ENCODE data around the gene SRGAP1. TPM values are rescaled to one million over a fixed set of nuclear protein-coding genes. Genes with fewer than 3 reads are reported as not detected.
A peak's percentile ranks its signal among the peaks of the same experiment; 100 is the strongest.
"Not testable (repeated sequence)": the region's sequence is repeated elsewhere in the genome, so short reads cannot be mapped to it uniquely, and the experiment has no call there.

Gene SRGAP1
- total RNA-seq, 2 donors from 2014 or later, result 0.19 to 1.0 TPM

GRCh38 chr12:63843721-63844390, 644 bp upstream of the SRGAP1 start:
- no peaks in the 10 kb centered on the region for H3K36me3 Mint-ChIP-seq
- H3K4me3 Mint-ChIP-seq, result no peak overlapping the region
- H3K27ac Mint-ChIP-seq, result no peak overlapping the region
- peaks cover 16 to 25% of the 10 kb centered on the region in 2 donors for H3K27me3 Mint-ChIP-seq
- ATAC-seq (peak; percentile 94 to 96), DNase-seq (ENCODE audit: low spot score) (peak; percentile 77)
- H3K9me3 Mint-ChIP-seq, result no peaks in the 10 kb centered on the region
- H3K4me1 Mint-ChIP-seq (ENCODE audit: low read depth in 2 of 2), result peaks cover 5% of the 10 kb centered on the region in 2 donors

GRCh38 chr12:63845726-63846125, 1.2 kb downstream of the SRGAP1 start:
- Mint-ChIP-seq H3K4me1 (ENCODE audit: low read depth in 2 of 2) (peaks cover 5% of the 10 kb centered on the region in 2 donors), H3K36me3 (no peaks in the 10 kb centered on the region), H3K9me3 (no peaks in the 10 kb centered on the region), H3K4me3 (no peak overlapping the region), H3K27me3 (peaks cover 13 to 25% of the 10 kb centered on the region in 2 donors), H3K27ac (no peak overlapping the region)
- ATAC-seq (no peak), DNase-seq (ENCODE audit: low spot score) (no peak)

GRCh38 chr12:63846238-63846967, 1.9 kb downstream of the SRGAP1 start:
- Mint-ChIP-seq H3K27ac (no peak overlapping the region), H3K4me3 (no peak overlapping the region), H3K36me3 (no peaks in the 10 kb centered on the region), H3K9me3 (no peaks in the 10 kb centered on the region), H3K4me1 (ENCODE audit: low read depth in 2 of 2) (peaks cover 5% of the 10 kb centered on the region in 2 donors), H3K27me3 (peaks cover 13 to 25% of the 10 kb centered on the region in 2 donors)
- DNase-seq (ENCODE audit: low spot score) (no peak), ATAC-seq (no peak)

- Mint-ChIP-seq H3K36me3 (no peaks in the 10 kb centered on the region), H3K9me3 (no peaks in the 10 kb centered on the region), H3K27ac (no peak overlapping the region), H3K4me1 (ENCODE audit: low read depth in 2 of 2) (peaks cover 5% of the 10 kb centered on the region in 2 donors), H3K27me3 (peaks cover 13 to 25% of the 10 kb centered on the region in 2 donors), H3K4me3 (no peak overlapping the region)
- DNase-seq (ENCODE audit: low spot score), result no peak
- no peak for ATAC-seq
These were observed 4.0 kb downstream of the SRGAP1 start for GRCh38 chr12:63848450-63848849.

- Mint-ChIP-seq H3K27me3 (peaks cover 13 to 25% of the 10 kb centered on the region in 2 donors), H3K27ac (no peak overlapping the region), H3K4me1 (ENCODE audit: low read depth in 2 of 2) (peaks cover 5% of the 10 kb centered on the region in 2 donors), H3K36me3 (no peaks in the 10 kb centered on the region), H3K9me3 (no peaks in the 10 kb centered on the region), H3K4me3 (no peak overlapping the region)
- no peak for DNase-seq (ENCODE audit: low spot score)
- ATAC-seq, result no peak
These were observed 4.7 kb downstream of the SRGAP1 start for GRCh38 chr12:63849106-63849620.

- Mint-ChIP-seq H3K4me3 (no peak overlapping the region), H3K36me3 (no peaks in the 10 kb centered on the region), H3K4me1 (ENCODE audit: low read depth in 2 of 2) (peaks cover 3% of the 10 kb centered on the region in 2 donors), H3K27ac (no peak overlapping the region), H3K27me3 (peaks cover 11 to 23% of the 10 kb centered on the region in 2 donors), H3K9me3 (no peaks in the 10 kb centered on the region)
- no peak for DNase-seq (ENCODE audit: low spot score)
- no peak for ATAC-seq
These were observed 5.1 kb downstream of the SRGAP1 start for GRCh38 chr12:63849641-63850040.

- ATAC-seq (no peak), DNase-seq (ENCODE audit: low spot score) (no peak)
- no peaks in the 10 kb centered on the region for H3K36me3 Mint-ChIP-seq
- no peak overlapping the region for H3K27ac Mint-ChIP-seq
- no peaks in the 10 kb centered on the region for H3K4me1 Mint-ChIP-seq (ENCODE audit: low read depth in 2 of 2)
- H3K27me3 Mint-ChIP-seq, result peaks cover 2 to 19% of the 10 kb centered on the region in 2 donors
- no peak overlapping the region for H3K4me3 Mint-ChIP-seq
- H3K9me3 Mint-ChIP-seq, result no peaks in the 10 kb centered on the region
These were observed 9.5 kb downstream of the SRGAP1 start for GRCh38 chr12:63853978-63854377.

- Mint-ChIP-seq H3K36me3 (no peaks in the 10 kb centered on the region), H3K27me3 (peaks cover 5 to 19% of the 10 kb centered on the region in 2 donors), H3K27ac (no peak overlapping the region), H3K4me3 (no peak overlapping the region), H3K9me3 (no peaks in the 10 kb centered on the region), H3K4me1 (ENCODE audit: low read depth in 2 of 2) (no peaks in the 10 kb centered on the region)
- ATAC-seq, result no peak
- no peak for DNase-seq (ENCODE audit: low spot score)
These were observed 10.8 kb downstream of the SRGAP1 start for GRCh38 chr12:63855299-63855698.

- H3K4me3 Mint-ChIP-seq, result no peak overlapping the region
- ATAC-seq, result no peak
- peaks cover 5 to 19% of the 10 kb centered on the region in 2 donors for H3K27me3 Mint-ChIP-seq
- no peak overlapping the region for H3K27ac Mint-ChIP-seq
- H3K9me3 Mint-ChIP-seq, result no peaks in the 10 kb centered on the region
- no peak for DNase-seq (ENCODE audit: low spot score)
- no peaks in the 10 kb centered on the region for H3K4me1 Mint-ChIP-seq (ENCODE audit: low read depth in 2 of 2)
- no peaks in the 10 kb centered on the region for H3K36me3 Mint-ChIP-seq
These were observed 13.5 kb downstream of the SRGAP1 start for GRCh38 chr12:63857771-63858670.

GRCh38 chr12:63859880-63860279, 15.4 kb downstream of the SRGAP1 start:
- not testable (repeated sequence) for H3K36me3 Mint-ChIP-seq; H3K27ac Mint-ChIP-seq; DNase-seq (ENCODE audit: low spot score)

GRCh38 chr12:63862187-63862968, 17.9 kb downstream of the SRGAP1 start:
- no peaks in the 10 kb centered on the region for H3K9me3 Mint-ChIP-seq
- no peak overlapping the region for H3K27ac Mint-ChIP-seq
- no peak overlapping the region for H3K4me3 Mint-ChIP-seq
- DNase-seq (ENCODE audit: low spot score) (no peak), ATAC-seq (no peak)
- H3K36me3 Mint-ChIP-seq, result no peaks in the 10 kb centered on the region
- peaks cover 0 to 3% of the 10 kb centered on the region in 2 donors for H3K27me3 Mint-ChIP-seq
- no peaks in the 10 kb centered on the region for H3K4me1 Mint-ChIP-seq (ENCODE audit: low read depth in 2 of 2)

More at GRCh38 chr12:63859880-63860279, 15.4 kb downstream of the SRGAP1 start:
- H3K4me3 Mint-ChIP-seq; H3K9me3 Mint-ChIP-seq; ATAC-seq; H3K4me1 Mint-ChIP-seq (ENCODE audit: low read depth in 2 of 2): not testable (repeated sequence)
- H3K27me3 Mint-ChIP-seq, result peaks cover 5 to 17% of the 10 kb centered on the region in 2 donors

GRCh38 chr12:63862969-63863230, 18.4 kb downstream of the SRGAP1 start:
- H3K4me1 Mint-ChIP-seq (ENCODE audit: low read depth in 2 of 2), result no peaks in the 10 kb centered on the region
- no peak overlapping the region for H3K4me3 Mint-ChIP-seq
- H3K27me3 Mint-ChIP-seq, result peaks cover 0 to 3% of the 10 kb centered on the region in 2 donors
- no peak for DNase-seq (ENCODE audit: low spot score)
- ATAC-seq, result no peak
- no peaks in the 10 kb centered on the region for H3K9me3 Mint-ChIP-seq
- no peak overlapping the region for H3K27ac Mint-ChIP-seq
- H3K36me3 Mint-ChIP-seq, result no peaks in the 10 kb centered on the region
